Progenitor cell of endocrine pancreas (in vitro differentiated cells): ENCODE measurements around the gene ANKRD49. TPM values are rescaled to one million over a fixed set of nuclear protein-coding genes. Genes with fewer than 3 reads are reported as not detected.
A peak's percentile ranks its signal among the peaks of the same experiment; 100 is the strongest.

Experiments used
- DNase-seq: peaks from one replicate; pipeline ENCODE4 v3.0.0; 2021; ENCODE audit warnings: low spot score; ENCODE audit not compliant: unreplicated experiment
- H3K27ac Mint-ChIP-seq: 2 replicates; pipeline ENCODE4 v1.8.0; 2021; ENCODE audit warnings: mild to moderate bottlenecking, moderate library complexity, mixed read lengths
- H3K27me3 Mint-ChIP-seq: 2 replicates; pipeline ENCODE4 v1.8.0; 2021; ENCODE audit warnings: mixed read lengths
- H3K36me3 Mint-ChIP-seq: 2 replicates; pipeline ENCODE4 v1.8.0; 2022; ENCODE audit warnings: mixed read lengths; ENCODE audit not compliant: insufficient read depth
- H3K4me1 Mint-ChIP-seq: 2 replicates; pipeline ENCODE4 v1.8.0; 2021; ENCODE audit warnings: low read depth, mixed read lengths
- H3K4me3 Mint-ChIP-seq: 2 replicates; pipeline ENCODE4 v1.8.0; 2021; ENCODE audit warnings: low read depth, mild to moderate bottlenecking, moderate library complexity, mixed read lengths
- H3K9me3 Mint-ChIP-seq: 2 replicates; pipeline ENCODE4 v1.8.0; 2021; ENCODE audit warnings: low read depth, mixed read lengths
- CTCF ChIP-seq: fragments of 200-600 bp; sonication (generic); IDR thresholded peaks from one replicate; pipeline ENCODE4 v1.5.0; 2021; ENCODE audit warnings: antibody characterized with exemption, mild to moderate bottlenecking; ENCODE audit not compliant: unreplicated experiment
- total RNA-seq: library from RNA; stranded (reverse); gene quantifications from 2 replicates; pipeline ENCODE4 v1.2.1, GENCODE V29; 2021

Gene ANKRD49
- total RNA-seq, 1 donor from 2014 or later, result 23.0 TPM

GRCh38 chr11:94536386-94536785, 42.6 kb downstream of the ANKRD49 start:
- DNase-seq, result no peak
- no peaks in the 10 kb centered on the region for H3K9me3 Mint-ChIP-seq
- H3K36me3 Mint-ChIP-seq, result no peaks in the 10 kb centered on the region
- H3K4me3 Mint-ChIP-seq, result no peak overlapping the region
- peaks cover 16% of the 10 kb centered on the region for H3K27me3 Mint-ChIP-seq
- no peak for TF ChIP-seq CTCF
- peaks cover 6% of the 10 kb centered on the region for H3K4me1 Mint-ChIP-seq
- no peak overlapping the region for H3K27ac Mint-ChIP-seq

GRCh38 chr11:94537031-94537600, 43.3 kb downstream of the ANKRD49 start:
- no peak for DNase-seq
- peaks cover 6% of the 10 kb centered on the region for H3K4me1 Mint-ChIP-seq
- no peak overlapping the region for H3K27ac Mint-ChIP-seq

GRCh38 chr11:94539420-94539819, 45.6 kb downstream of the ANKRD49 start:
- no peaks in the 10 kb centered on the region for H3K36me3 Mint-ChIP-seq
- H3K27me3 Mint-ChIP-seq, result peaks cover 27% of the 10 kb centered on the region
- no peak for TF ChIP-seq CTCF
- peaks cover 14% of the 10 kb centered on the region for H3K4me1 Mint-ChIP-seq
- no peaks in the 10 kb centered on the region for H3K9me3 Mint-ChIP-seq
- H3K27ac Mint-ChIP-seq, result no peak overlapping the region
- H3K4me3 Mint-ChIP-seq, result no peak overlapping the region
- DNase-seq, result no peak

More at GRCh38 chr11:94537031-94537600, 43.3 kb downstream of the ANKRD49 start:
- peaks cover 23% of the 10 kb centered on the region for H3K27me3 Mint-ChIP-seq
- H3K36me3 Mint-ChIP-seq, result no peaks in the 10 kb centered on the region
- no peak overlapping the region for H3K4me3 Mint-ChIP-seq
- no peaks in the 10 kb centered on the region for H3K9me3 Mint-ChIP-seq
- TF ChIP-seq CTCF, result no peak

- peak; percentile 77 for DNase-seq
- Mint-ChIP-seq H3K27me3 (peaks cover 37% of the 10 kb centered on the region), H3K4me1 (peaks cover 29% of the 10 kb centered on the region), H3K9me3 (no peaks in the 10 kb centered on the region), H3K4me3 (peak within 1 kb of the TSS; percentile 94), H3K27ac (peak within 1 kb of the TSS; percentile 99), H3K36me3 (no peaks in the 10 kb centered on the region)
- TF ChIP-seq CTCF, result no peak
These were observed 50.2 kb downstream of the ANKRD49 start, which contains the start of gene FUT4 for GRCh38 chr11:94543695-94544645. TSS of gene FUT4 (plus strand) at chr11:94543921. CDS start at chr11:94544134, 213 bp downstream.

- DNase-seq, result peak; percentile 12
- Mint-ChIP-seq H3K27ac (peak overlapping the region; percentile 77), H3K9me3 (no peaks in the 10 kb centered on the region), H3K4me3 (peak overlapping the region; percentile 70), H3K4me1 (peaks cover 24% of the 10 kb centered on the region), H3K27me3 (peaks cover 37% of the 10 kb centered on the region), H3K36me3 (no peaks in the 10 kb centered on the region)
- TF ChIP-seq CTCF, result no peak
These were observed 51.0 kb downstream of the ANKRD49 start for GRCh38 chr11:94544646-94545263.
